ENCODE results near the gene GALR2.

DNA sequence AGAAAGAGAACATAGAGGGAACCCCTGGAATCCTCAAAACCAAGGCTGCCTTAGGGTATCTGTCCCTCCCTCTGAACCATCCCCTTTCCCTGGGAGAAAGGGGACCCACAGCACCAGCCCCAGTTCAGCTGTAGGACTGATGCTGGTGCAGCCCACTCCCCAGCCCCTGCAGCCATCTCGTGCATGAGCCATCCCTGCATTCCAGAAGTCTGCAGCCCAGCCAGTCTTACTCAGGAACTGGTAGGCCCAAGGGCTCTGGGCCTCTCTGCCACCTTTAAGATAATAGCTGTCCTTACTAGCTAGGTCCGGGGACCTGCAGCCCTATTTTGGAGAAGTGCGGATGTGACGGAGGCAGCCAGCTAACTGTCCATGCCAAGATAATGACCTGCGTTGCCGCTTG, 41.4 kb upstream of the GALR2 start:
- TF ChIP-seq, protein P1, sequence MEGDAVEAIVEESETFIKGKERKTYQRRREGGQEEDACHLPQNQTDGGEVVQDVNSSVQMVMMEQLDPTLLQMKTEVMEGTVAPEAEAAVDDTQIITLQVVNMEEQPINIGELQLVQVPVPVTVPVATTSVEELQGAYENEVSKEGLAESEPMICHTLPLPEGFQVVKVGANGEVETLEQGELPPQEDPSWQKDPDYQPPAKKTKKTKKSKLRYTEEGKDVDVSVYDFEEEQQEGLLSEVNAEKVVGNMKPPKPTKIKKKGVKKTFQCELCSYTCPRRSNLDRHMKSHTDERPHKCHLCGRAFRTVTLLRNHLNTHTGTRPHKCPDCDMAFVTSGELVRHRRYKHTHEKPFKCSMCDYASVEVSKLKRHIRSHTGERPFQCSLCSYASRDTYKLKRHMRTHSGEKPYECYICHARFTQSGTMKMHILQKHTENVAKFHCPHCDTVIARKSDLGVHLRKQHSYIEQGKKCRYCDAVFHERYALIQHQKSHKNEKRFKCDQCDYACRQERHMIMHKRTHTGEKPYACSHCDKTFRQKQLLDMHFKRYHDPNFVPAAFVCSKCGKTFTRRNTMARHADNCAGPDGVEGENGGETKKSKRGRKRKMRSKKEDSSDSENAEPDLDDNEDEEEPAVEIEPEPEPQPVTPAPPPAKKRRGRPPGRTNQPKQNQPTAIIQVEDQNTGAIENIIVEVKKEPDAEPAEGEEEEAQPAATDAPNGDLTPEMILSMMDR (IDR thresholded peaks at IDR 0.05) = no peak
- TF ChIP-seq POLR2A (IDR thresholded peaks at IDR 0.05) = no peak

Measured in right lobe of liver (tissue), 4 donors.